ENCODE measurements around the gene HOTAIR. TPM values are rescaled to one million over a fixed set of nuclear protein-coding genes. Genes with fewer than 3 reads are reported as not detected.

The HOTAIR gene
- polyA plus RNA-seq, 1 experiment = not detected

GRCh38 chr12:53963005-53963404 lies 11.7 kb downstream of the HOTAIR start:
- CTCF ChIA-PET = no interaction called here
- TF ChIP-seq CTCF (IDR thresholded peaks at IDR 0.05; ENCODE audit: low read depth, low read length) = no peak
- Histone ChIP-seq H3K9me3 (ENCODE audit: control insufficient read depth, insufficient read depth, low read length) (peaks cover 3% of the 10 kb centered on the region; the same call in 1 of the 2 replicates), H3K4me3 (ENCODE audit: low read depth, low read length) (no peak overlapping the region), H3K27me3 (ENCODE audit: control insufficient read depth, insufficient read depth, low read length) (peaks cover 98% of the 10 kb centered on the region), H3K27ac (ENCODE audit: low read depth, low read length) (no peak overlapping the region)
- DNase-seq (ENCODE audit: low read depth, low spot score) = no peak
- POLR2A ChIA-PET = no interaction called here

DNA sequence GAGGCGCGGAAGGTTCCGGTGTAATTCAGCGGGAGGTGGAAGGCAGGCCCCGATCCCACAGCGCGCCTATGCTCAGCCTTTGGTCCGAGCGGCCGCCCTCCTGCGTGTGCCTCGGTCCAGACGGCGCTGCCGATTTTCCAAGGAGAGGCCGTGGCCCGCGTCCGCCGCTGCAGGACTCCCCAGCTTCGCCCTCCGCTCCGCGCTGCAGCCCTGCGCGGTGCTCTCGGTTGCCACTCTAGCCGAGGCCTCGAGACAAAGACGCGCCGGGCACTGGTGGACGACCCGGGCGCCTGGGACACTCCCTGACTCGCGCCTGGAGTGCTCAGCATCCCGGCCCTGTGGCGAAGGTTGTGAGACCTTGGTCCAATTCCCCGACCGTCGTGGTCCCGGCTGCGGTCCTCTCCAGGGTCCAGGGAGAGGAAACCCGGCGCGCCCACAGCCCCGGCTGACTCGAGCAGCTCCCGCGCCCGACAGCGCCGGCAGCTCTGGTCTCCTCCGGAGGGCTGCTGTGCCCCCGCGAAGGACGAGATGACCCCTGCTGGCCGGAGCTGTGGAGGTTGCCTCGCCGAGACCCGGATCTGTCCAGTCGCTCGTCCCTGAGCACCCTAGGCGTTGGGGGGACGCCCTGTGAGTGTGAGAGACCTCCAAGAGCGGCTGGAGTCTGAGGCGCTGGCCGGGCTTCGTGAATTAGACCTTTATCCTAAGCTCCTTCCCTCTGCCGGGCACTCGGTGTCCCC lies 13.6 kb downstream of the HOTAIR start:
- CTCF ChIA-PET = no interaction called here
- H3K4me3 ChIP-seq (ENCODE audit: low read depth, low read length) = no peak overlapping the region
- POLR2A ChIA-PET = no interaction called here
- no peak for DNase-seq (ENCODE audit: low read depth, low spot score)
- H3K27ac ChIP-seq (ENCODE audit: low read depth, low read length) = no peak overlapping the region
- no peak for TF ChIP-seq CTCF (IDR thresholded peaks at IDR 0.05; ENCODE audit: low read depth, low read length)
- H3K27me3 ChIP-seq (ENCODE audit: control insufficient read depth, insufficient read depth, low read length) = peaks cover 98% of the 10 kb centered on the region
- H3K9me3 ChIP-seq (ENCODE audit: control insufficient read depth, insufficient read depth, low read length) = peaks cover 3% of the 10 kb centered on the region; the same call in 1 of the 2 replicates

DNA sequence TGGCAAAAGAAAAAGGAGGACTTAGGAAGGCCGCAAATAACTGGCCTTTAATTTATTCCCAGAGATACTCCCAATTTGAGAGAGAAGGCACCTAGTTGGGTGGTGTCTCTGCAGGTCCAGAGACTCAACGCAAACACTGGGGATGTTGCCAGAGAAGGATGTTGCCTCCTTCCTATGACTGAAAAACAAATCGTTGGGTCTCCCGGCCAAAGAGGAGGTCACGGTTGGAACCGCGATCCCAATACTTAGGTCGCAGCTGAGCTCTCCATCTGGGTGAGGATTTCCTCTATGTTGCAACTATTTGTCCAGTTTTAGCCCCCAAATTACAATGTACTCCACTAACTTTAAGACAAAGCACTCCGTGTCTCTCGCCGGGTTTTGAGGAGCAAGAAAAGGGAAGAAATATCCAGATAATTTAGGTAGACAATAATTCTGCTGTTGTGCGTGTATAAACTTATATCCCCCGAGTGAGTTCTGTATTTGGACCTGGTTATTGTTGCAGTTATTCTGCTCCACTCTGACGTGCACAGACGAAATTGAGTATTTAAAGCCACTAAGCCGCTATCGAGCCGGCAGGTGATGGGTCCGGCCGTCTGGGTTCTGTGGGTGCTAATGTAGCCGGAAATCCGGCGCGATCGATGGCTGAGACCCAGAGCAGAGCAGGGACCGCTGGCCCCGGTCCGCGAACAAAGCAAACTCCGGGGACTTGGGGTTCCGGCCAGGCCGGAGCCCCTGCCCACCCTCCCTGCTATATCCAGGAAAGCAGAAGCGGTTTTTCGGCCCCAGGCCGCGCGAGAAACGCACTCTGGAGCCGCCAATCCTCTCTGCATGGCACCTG lies 14.3 kb downstream of the HOTAIR start:
- H3K27me3 ChIP-seq (ENCODE audit: control insufficient read depth, insufficient read depth, low read length) = peaks cover 98% of the 10 kb centered on the region
- CTCF ChIA-PET = no interaction called here
- no peak overlapping the region for H3K4me3 ChIP-seq (ENCODE audit: low read depth, low read length)

DNA sequence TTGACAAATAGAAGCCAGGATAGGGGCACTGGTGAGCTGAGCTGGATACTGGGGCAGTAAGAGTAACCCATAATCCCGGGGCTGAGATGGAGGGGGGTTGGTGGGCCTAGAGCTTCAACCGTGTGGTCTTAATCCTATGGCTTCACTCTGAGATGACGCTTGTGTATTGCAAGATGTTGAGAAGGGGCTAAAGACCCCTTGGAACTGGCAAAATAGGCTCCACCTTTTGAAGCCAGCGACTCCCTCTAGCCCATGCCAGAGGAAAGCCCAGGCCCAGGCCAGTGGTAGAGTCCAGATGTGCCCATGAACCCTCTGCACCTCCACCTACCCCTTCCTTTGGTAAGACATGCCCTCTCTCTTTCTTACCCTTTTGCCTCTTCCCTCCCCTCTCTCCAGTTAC lies 15.4 kb downstream of the HOTAIR start:
- CTCF ChIA-PET = interaction anchor here (0.7 kb wide), 1 partner anchor 763 kb away, joined by 7 read pairs; no protein-coding TSS in a partner anchor
- Histone ChIP-seq H3K9me3 (ENCODE audit: control insufficient read depth, insufficient read depth, low read length) (peaks cover 8% of the 10 kb centered on the region; the same call in 1 of the 2 replicates), H3K27ac (ENCODE audit: low read depth, low read length) (no peak overlapping the region), H3K4me3 (ENCODE audit: low read depth, low read length) (no peak overlapping the region), H3K27me3 (ENCODE audit: control insufficient read depth, insufficient read depth, low read length) (peaks cover 96% of the 10 kb centered on the region)
- POLR2A ChIA-PET = no interaction called here
- DNase-seq (ENCODE audit: low read depth, low spot score) = no peak
- no peak for TF ChIP-seq CTCF (IDR thresholded peaks at IDR 0.05; ENCODE audit: low read depth, low read length)

More for the DNA sequence above, 14.3 kb downstream of the HOTAIR start:
- POLR2A ChIA-PET = no interaction called here
- no peak for TF ChIP-seq CTCF (IDR thresholded peaks at IDR 0.05; ENCODE audit: low read depth, low read length)
- Histone ChIP-seq H3K9me3 (ENCODE audit: control insufficient read depth, insufficient read depth, low read length) (peaks cover 3% of the 10 kb centered on the region; the same call in 1 of the 2 replicates), H3K27ac (ENCODE audit: low read depth, low read length) (no peak overlapping the region)
- DNase-seq (ENCODE audit: low read depth, low spot score) = no peak

- DNase-seq (ENCODE audit: low read depth, low spot score) = no peak
- H3K4me3 ChIP-seq (ENCODE audit: low read depth, low read length) = no peak overlapping the region
- no peak for TF ChIP-seq CTCF (IDR thresholded peaks at IDR 0.05; ENCODE audit: low read depth, low read length)
- CTCF ChIA-PET = no interaction called here
- peaks cover 5% of the 10 kb centered on the region; the same call in 1 of the 2 replicates for H3K9me3 ChIP-seq (ENCODE audit: control insufficient read depth, insufficient read depth, low read length)
- peaks cover 96% of the 10 kb centered on the region for H3K27me3 ChIP-seq (ENCODE audit: control insufficient read depth, insufficient read depth, low read length)
- H3K27ac ChIP-seq (ENCODE audit: low read depth, low read length) = no peak overlapping the region
- POLR2A ChIA-PET = no interaction called here
These were observed 16.6 kb downstream of the HOTAIR start for GRCh38 chr12:53958128-53958527.

All from AG04450 (cell line).